Vagina (tissue), 2 donors: ENCODE results near the gene PASK.

Experiments
- CTCF ChIP-seq, 3 experiments: fragments of 450-650 bp in 2 of 3; fragments of 200-600 bp in 1 of 3; sonication (generic) in 1 of 3; IDR thresholded peaks; one replicate each; pipeline ENCODE4 v1.5.1; 2017 to 2019; ENCODE audit warnings: antibody characterized with exemption in 3 of 3, mild to moderate bottlenecking in 2 of 3, moderate library complexity in 2 of 3
- POLR2A ChIP-seq, 2 donors: fragments of 450-650 bp; IDR thresholded peaks; one replicate each; pipeline ENCODE4 v1.6.1; 2017; ENCODE audit warnings: antibody characterized with exemption in 2 of 2, mild to moderate bottlenecking in 2 of 2, moderate library complexity in 2 of 2
- POLR2AphosphoS5 ChIP-seq, 2 donors: sonication (generic); formaldehyde crosslinking; IDR thresholded peaks; one replicate each; pipeline ENCODE4 v1.9.0; 2017; ENCODE audit warnings: antibody characterized with exemption in 2 of 2, mild to moderate bottlenecking in 2 of 2, low read depth in 1 of 2; ENCODE audit not compliant: insufficient read depth in 1 of 2

- TF ChIP-seq CTCF (IDR thresholded peaks at IDR 0.05) (no peak), POLR2A (IDR thresholded peaks at IDR 0.05) (no peak), POLR2AphosphoS5 (IDR thresholded peaks at IDR 0.05; ENCODE audit: insufficient read depth in 1 of 2, low read depth in 1 of 2) (no peak)
Measured at GRCh38 chr2:241168366-241168765, 19.1 kb upstream of the PASK start.
